Measurements from ENCODE around the gene RIPK3.
A peak's percentile ranks its signal among the peaks of the same experiment; 100 is the strongest.

Gene RIPK3

DNA sequence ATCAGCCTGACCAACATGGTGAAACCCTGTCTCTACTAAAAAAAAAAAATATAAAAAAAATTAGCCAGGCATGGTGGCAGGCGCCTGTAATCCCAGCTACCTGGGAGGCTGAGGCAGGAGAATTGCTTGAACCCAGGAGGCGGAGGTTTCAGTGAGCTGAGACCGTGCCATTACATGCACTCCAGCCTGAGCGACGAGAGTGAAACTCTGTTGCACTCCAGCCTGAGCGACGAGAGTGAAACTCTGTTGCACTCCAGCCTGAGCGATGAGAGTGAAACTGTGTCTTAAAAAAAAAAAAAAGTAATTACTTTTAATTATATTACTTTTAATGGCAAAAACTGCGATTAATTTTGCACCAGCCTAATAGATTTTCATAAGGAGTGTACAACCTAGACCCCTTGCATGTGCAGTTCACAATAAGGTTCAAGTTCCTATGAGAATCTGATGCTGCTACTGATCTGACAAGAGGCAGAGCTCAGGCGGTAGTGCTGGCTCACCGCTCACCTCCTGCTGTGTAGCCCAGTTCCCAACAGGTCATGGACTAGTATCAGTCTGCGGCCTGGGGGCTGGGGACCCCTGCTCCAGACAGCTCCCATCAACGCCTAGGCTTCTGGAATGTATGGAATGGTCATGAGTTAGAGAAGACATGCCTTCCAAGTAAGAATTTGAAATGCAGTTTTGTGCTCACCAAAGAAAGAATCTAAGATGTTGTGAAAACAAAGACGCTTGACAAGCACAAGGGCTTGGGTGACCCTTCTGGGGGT lies 18.4 kb downstream of the RIPK3 start:
- DNase-seq, result no peak

DNA sequence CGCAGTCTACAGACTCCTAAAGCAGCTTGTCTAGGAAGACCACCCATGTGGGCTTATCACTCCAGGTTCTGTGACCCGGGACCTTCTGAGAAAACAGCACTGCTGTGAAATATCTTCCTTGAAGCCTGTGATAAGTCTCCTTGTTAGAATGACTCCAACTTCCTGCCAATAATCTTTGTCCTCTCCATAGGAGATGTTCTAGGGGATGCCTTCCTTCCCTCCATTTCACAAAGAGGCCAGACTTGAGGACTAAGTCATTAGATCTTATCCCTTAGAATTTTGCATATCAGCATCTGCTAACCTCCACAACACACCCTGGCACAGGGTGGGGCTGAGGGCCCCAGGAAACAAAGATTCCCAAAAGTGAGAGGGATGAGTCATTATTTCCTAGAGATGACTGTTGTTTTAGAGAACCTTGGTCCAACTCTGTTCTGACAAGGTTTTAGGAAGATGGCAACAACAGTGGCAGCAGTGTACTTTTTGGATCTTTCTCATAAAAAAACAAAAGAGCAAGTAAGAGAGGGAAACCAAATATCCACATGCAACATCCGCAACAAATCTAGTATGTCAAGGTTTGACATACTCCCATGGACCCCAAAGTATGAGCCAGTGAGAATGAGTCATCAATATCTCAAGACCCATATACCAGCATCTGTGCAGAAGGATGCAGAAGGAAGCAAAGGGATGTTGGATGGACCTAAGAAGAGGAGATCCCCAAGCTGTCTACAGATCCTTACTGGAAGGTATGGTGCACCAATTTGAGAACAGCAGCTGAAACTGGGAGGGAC lies 22.5 kb downstream of the RIPK3 start:
- no peak for DNase-seq

DNA sequence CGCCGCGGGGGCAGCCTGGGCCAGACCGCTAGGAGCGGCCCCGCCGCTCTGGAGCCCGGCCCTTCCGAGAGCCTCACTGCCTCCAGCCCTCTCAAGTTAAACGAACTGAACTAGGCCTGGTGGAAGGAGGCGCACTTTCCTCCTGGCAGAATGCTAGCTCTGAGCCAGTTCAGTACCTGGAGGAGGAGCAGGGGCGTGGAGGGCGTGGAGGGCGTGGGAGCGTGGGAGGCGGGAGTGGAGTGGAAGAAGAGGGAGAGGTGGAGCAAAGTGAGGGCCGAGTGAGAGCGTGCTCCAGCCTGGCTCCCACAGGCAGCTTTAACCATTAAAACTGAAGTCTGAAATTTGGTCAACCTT lies 23.2 kb downstream of the RIPK3 start:
- no peak for DNase-seq

DNA sequence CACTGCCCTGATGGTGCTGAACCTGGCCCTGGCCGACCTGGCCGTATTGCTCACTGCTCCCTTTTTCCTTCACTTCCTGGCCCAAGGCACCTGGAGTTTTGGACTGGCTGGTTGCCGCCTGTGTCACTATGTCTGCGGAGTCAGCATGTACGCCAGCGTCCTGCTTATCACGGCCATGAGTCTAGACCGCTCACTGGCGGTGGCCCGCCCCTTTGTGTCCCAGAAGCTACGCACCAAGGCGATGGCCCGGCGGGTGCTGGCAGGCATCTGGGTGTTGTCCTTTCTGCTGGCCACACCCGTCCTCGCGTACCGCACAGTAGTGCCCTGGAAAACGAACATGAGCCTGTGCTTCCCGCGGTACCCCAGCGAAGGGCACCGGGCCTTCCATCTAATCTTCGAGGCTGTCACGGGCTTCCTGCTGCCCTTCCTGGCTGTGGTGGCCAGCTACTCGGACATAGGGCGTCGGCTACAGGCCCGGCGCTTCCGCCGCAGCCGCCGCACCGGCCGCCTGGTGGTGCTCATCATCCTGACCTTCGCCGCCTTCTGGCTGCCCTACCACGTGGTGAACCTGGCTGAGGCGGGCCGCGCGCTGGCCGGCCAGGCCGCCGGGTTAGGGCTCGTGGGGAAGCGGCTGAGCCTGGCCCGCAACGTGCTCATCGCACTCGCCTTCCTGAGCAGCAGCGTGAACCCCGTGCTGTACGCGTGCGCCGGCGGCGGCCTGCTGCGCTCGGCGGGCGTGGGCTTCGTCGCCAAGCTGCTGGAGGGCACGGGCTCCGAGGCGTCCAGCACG lies 23.8 kb downstream of the RIPK3 start:
- peak; percentile 60 for DNase-seq

DNA sequence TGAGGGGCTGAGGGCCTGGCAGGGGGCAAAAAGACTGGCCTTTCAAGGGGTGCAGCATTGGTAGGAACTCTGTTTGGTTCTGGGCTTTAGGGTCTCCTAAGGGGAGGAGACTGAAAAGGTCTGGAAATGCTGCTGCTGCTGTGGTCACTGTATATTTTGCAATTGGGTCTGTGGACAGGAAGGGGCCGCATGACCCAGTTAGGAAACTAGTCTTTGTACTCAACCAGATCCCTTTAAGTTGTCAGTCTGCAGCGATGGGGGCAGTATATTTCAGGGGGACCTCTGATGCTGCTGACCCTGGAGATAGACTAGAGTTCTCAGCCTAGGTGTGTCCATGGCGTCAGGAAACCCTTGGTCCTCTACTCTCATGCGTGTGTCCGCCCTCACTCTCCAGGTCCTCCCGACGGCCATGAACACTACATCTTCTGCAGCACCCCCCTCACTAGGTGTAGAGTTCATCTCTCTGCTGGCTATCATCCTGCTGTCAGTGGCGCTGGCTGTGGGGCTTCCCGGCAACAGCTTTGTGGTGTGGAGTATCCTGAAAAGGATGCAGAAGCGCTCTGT lies 24.5 kb downstream of the RIPK3 start:
- no peak for DNase-seq

DNA sequence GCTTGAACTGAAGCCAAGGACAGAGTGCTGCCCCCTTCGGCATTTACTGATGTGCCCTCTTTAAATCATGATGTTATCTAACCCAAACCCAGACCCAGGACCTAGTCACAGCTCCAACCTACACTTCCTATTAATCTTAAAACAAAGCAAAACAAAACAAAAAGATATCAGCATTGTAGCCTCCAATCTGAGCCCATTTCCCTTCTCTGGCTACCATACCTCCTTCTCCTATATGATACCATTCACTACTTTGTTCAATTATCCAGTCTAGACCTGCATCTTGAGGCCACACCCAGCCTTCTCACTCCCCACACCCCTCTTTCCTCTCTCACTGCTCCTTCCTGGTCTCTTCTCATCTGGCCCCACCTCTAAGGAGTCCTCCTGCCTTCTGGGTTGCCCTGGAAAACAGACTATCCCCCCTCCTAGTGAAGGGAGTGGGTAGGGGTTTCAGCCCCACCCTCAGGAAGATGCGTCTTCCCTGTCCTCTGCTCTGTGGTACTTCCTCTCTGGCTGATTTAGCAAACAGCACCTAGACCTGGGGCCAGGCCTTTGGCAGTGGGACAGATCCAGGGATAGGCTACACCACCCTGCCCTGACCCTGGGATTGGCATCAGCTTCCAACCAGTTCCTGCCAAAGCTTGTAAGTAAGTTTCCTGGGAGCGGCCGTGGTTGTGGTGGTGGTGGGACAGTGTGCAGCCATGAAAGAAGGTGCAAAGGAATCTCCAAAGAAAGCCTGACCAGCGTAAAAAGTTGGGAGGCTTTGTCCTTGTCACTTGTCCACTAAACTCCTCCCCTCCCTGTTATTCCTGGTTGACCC lies 25.2 kb downstream of the RIPK3 start:
- DNase-seq, result no peak

DNA sequence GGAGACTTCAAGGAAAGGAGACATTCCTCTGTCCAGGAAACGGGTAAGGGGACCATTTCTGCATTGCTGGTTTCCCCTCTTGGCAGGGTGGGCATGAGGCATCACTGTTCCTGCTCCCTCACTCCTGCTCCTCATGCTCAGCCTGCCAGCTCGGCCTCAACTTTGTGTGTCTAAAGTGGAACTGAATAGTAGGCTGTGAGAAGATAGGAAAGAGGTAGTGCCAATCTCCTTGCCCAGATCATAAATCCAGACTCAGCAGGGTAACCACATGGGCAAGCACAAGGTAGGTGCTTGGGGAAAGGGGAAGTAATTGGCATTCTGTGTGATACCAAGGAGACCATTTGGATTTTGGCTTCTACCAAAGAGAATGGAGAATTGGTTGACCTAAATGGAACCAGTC lies 25.9 kb downstream of the RIPK3 start:
- DNase-seq, result no peak

DNA sequence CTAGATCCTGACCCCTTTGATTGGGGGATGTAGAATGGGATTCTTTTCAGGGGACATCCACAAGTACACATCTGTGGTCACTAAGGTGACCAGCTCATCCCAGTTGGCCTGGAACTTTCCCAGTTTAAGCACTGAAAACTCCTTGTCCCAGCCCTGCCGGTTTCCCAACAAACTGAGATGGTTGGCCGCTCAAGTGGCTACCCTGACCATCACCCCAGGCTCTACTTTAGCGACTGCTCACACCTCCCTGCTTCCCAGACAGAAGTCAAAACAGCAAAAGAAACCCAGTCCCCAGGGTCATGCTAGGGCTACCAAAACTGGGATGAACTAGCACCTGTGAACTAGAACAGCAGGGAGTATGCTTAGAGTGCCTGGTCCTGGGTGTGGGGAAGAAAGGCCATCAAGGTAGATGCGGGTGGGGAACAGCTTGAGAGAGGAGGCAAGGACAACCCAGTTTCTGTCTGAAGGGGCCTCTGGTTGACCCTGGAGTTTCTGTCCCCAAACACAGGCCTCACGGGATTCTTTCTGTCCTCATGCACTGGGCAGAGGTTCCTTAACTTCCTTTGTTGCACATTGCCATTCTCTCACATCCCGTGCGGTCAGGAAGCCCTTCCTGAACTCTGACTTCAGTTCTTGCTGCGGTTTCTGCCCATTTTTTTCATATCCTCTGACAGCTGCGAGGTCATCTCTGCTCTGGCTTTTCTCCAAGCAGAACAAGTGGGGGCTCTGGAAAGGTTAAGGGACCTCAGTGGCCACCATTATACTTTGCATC lies 26.9 kb downstream of the RIPK3 start:
- DNase-seq, result no peak

DNA sequence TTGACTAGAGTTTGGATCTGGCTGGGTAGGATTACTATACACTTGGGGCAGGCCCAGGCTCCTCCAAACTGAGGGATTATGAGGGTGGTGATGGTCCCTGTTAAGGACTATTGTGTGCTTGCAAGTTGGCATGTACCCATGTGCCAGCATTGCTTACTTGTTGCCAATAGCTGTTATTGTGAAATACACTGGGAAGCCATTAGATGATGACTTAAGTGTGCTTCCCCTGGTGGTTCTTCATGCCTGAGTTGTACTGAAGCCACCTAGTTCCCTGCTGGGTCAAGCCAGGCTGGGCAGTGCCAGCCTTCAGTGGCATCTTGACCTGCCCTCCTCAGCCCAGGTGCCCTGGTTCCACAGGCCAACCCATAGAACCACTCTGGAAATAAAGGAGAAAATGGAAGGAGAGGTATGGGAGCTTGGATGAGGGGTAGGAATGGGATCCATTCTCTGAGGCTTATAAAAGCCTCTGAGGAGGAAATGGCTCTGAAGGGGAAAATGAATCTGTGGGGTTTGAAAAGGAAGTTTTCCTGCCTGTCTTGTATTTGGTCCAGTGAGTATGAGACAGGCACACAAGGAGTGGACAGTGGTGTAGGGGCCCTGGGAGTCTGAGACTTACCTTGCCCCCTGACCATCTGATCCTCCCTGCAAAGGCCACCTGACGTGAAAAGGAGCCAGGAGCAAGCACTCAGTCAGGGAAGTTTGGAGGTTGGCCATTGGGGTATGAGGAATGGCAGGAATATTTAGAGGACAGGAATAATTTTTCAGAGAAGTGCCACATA lies 27.8 kb downstream of the RIPK3 start:
- peak; percentile 27 for DNase-seq

DNA sequence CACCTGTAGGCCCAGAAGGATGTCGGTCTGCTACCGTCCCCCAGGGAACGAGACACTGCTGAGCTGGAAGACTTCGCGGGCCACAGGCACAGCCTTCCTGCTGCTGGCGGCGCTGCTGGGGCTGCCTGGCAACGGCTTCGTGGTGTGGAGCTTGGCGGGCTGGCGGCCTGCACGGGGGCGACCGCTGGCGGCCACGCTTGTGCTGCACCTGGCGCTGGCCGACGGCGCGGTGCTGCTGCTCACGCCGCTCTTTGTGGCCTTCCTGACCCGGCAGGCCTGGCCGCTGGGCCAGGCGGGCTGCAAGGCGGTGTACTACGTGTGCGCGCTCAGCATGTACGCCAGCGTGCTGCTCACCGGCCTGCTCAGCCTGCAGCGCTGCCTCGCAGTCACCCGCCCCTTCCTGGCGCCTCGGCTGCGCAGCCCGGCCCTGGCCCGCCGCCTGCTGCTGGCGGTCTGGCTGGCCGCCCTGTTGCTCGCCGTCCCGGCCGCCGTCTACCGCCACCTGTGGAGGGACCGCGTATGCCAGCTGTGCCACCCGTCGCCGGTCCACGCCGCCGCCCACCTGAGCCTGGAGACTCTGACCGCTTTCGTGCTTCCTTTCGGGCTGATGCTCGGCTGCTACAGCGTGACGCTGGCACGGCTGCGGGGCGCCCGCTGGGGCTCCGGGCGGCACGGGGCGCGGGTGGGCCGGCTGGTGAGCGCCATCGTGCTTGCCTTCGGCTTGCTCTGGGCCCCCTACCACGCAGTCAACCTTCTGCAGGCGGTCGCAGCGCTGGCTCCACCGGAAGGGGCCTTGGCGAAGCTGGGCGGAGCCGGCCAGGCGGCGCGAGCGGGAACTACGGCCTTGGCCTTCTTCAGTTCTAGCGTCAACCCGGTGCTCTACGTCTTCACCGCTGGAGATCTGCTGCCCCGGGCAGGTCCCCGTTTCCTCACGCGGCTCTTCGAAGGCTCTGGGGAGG lies 28.9 kb downstream of the RIPK3 start, which contains the start of gene LTB4R:
TSS of gene LTB4R (plus strand) at position 857 of the 959 bp plus-strand sequence. CDS start 4,150 bp downstream, outside the sequence.
- DNase-seq, result peak; percentile 94

DNA sequence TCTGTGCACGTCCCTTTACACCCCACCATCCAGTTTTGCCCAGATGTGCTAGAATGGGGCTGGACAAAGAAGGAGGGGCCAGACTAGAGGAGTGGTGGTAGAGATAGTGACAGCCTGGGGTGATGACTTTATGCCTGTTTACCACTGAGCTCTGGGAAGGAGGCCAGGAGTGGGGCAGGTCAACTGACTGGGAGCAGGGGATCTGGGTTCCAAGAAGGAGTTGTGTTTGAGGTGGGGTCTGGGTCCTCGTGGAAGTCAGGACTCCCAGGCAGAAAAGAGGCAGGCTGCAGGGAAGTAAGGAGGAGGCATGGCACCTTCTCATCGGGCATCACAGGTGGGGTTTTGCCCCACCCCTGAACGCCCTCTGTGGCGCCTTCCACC lies 29.5 kb downstream of the RIPK3 start:
- DNase-seq, result no peak

DNA sequence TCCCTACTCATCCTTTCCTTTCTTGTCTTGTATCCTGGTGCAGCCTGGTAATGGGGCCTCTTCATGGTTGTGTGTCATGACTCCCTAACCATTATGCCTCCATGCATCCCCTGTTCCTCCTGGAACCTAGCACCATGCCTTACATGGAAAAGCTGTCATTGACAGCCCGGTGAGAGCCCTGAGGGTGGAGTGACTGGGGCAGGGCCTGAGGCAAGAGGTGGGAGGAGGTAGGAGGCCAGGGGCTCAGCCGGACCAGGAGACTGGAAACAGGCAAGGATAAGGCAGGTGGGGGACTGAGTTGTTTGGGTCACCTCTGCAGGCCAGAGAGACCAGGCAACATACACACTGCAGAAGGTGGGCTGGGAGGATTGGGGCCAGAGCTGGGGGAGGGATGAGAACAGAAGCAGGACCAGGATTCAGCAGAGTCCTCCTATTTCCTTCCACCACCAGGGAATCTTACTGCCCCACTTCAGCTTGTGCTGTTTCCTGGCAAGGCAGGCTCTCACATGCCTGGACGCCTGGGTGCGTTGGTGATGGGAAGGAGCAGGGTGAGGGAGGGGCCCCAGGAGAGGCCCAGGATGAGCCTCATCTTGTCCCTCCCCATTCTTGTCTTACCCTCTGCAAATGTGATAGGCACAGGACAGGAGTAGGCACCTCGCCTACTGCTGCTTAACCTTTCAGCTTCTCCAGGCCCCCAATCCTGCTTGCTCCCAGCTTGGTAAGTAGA lies 30.1 kb downstream of the RIPK3 start, which contains the start of gene LTB4R2:
TSS of gene LTB4R2 (plus strand) at position 603 of the 727 bp plus-strand sequence. CDS start 525 bp downstream, outside the sequence.
- DNase-seq, result no peak

DNA sequence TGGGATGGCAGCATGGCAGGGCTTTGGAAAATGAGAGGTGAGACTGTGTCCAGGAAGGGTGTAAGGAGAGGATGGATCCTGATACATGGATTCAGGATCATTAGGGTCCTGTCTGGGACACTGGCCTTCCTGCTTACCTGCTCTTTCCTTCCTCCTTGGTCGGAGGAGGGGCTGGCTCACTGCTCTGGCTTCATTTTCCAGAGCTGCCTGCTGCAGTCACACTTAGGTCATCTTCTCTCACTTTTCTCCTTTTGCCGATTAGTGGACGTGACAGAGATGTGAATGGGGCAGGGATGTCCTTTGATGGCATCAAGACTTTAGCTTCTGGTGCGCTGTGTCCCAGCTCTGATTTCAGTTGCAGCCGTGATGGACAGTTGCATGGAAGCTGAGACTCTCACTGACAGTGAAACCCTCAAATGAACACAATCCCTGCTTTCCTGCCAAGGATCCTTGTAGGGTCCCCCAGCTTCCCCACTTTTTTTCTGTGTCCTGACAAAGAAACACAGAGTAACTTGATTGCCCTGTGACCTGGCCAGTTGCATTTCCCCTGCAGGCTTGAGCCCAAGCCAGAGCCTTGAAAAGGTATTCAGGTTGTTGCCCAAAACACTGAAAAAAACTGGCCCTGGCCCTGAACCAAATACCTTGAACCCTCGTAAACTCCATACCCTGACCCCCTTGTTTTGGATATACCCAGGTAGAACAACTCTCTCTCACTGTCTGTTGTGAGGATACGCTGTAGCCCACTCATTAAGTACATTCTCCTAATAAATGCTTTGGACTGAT lies 31.3 kb downstream of the RIPK3 start:
- DNase-seq, result no peak

DNA sequence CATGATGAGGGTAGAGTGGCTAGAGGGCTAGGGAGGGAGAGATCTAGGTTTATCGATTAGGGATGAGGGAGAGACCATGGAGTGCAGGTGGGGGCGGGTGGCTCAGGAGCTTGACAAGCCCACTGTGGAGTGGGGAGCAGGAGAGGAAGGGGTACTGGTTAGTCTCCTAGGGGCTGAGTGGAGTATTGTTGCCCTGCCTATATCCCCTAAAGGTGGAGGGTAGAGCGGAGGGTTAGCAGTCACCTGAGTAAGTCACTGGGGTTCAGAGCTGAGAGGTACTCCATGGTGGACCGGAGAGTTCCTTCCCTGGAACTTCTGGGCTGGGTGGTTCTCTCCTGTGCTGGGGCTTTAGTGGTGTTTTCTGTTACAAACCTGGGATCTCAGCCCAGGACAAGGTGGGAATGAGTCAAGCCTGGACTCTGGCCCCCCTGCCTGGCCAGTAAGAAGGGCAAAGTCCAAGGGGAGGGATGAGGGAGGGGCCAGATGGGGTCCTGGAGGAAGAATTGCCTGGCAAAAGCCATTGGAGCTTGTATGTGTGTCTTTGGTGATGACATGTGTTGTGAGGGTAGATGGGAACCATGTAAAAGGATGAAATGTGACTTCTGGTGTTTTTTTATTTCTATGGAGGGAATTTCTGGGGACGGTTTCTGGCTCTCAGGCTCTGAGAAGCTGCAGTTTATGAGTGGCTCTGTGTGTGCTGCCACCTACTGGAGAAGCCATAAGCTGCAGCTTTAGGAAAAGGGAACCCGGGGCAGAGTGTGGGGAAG lies 32.0 kb downstream of the RIPK3 start, which contains the start of gene CIDEB:
TSS of gene CIDEB (minus strand) at position 403 of the 767 bp plus-strand sequence. CDS start at position 284, 119 bp downstream.
- peak; percentile 73 for DNase-seq

DNA sequence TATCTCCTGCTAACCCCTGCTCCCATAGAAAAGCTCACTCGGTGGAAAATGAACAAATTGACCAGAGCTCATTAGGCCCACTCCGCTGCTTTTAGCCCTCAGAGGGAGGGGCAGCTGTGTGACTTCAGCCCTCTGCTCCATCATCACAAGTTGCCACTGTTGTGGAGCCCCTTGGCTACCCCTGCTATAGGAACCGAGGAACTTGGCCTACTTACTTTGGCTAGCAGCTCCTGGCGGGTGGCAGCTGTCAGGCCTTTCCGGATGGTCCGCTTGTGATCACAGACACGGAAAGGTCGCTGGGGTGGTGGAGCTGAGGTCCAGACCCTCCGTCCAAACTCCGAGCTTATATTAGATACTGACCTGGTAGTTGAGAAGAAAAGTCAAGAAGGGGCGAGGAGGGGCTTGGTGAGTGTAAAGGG lies 32.6 kb downstream of the RIPK3 start:
- no peak for DNase-seq

DNA sequence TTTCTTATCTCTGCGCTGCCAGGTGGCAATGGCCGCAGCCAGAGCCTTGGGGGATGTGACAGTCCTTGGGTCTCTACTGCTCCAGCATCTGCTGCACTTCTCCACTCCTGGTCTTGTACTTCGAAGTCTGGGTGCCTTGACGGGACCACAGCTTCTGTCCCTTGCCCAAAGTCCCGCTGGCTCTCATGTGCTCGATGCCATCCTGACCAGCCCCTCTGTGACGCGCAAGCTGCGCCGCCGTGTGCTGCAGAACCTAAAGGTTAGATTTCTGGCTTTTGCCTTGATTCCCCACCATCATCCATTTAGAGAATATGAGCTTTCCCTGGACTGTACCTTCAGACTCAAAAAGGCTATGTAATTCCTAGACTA lies 35.8 kb downstream of the RIPK3 start:
- DNase-seq, result no peak

All from DMS53 (cell line).